Measurements from ENCODE around the gene LRIG1.

GRCh38 chr3:66492071-66492470, 8.8 kb downstream of the LRIG1 start:
- TF ChIP-seq, protein P1, sequence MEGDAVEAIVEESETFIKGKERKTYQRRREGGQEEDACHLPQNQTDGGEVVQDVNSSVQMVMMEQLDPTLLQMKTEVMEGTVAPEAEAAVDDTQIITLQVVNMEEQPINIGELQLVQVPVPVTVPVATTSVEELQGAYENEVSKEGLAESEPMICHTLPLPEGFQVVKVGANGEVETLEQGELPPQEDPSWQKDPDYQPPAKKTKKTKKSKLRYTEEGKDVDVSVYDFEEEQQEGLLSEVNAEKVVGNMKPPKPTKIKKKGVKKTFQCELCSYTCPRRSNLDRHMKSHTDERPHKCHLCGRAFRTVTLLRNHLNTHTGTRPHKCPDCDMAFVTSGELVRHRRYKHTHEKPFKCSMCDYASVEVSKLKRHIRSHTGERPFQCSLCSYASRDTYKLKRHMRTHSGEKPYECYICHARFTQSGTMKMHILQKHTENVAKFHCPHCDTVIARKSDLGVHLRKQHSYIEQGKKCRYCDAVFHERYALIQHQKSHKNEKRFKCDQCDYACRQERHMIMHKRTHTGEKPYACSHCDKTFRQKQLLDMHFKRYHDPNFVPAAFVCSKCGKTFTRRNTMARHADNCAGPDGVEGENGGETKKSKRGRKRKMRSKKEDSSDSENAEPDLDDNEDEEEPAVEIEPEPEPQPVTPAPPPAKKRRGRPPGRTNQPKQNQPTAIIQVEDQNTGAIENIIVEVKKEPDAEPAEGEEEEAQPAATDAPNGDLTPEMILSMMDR (IDR thresholded peaks at IDR 0.05): no peak
- TF ChIP-seq EP300 (IDR thresholded peaks at IDR 0.05) (no peak), POLR2A (IDR thresholded peaks at IDR 0.05) (no peak)

All from upper lobe of left lung (tissue), 4 donors.